Measurements from ENCODE around the gene BASP1. TPM values are rescaled to one million over a fixed set of nuclear protein-coding genes. Genes with fewer than 3 reads are reported as not detected.

BASP1 gene
- total and polyA plus RNA-seq, 10 of the 15 experiments (the other 5 are each of a cell fraction or from before 2014, with no cell fraction given) = 27.3 to 190 (median 102) TPM

DNA sequence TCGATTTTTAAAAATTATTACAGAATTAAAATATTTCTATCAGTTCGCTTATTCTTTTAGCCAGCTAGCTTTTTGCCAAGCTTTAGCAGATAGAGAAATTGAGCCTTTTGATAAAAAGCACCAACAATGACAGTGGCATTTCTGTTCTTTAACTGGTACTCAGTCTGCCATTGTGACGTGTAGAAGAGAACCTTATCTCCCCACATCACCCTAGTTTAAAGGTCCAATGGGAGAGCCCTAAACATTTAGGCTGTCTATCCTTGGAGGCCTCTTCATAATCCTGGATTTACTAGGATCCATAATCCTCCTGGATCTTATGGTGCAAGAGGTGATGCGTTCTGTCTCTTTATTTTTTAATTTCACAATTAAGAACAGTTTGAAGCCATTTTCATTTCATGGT lies 3.0 kb downstream of the BASP1 start (continued):
- TF ChIP-seq, protein P1, sequence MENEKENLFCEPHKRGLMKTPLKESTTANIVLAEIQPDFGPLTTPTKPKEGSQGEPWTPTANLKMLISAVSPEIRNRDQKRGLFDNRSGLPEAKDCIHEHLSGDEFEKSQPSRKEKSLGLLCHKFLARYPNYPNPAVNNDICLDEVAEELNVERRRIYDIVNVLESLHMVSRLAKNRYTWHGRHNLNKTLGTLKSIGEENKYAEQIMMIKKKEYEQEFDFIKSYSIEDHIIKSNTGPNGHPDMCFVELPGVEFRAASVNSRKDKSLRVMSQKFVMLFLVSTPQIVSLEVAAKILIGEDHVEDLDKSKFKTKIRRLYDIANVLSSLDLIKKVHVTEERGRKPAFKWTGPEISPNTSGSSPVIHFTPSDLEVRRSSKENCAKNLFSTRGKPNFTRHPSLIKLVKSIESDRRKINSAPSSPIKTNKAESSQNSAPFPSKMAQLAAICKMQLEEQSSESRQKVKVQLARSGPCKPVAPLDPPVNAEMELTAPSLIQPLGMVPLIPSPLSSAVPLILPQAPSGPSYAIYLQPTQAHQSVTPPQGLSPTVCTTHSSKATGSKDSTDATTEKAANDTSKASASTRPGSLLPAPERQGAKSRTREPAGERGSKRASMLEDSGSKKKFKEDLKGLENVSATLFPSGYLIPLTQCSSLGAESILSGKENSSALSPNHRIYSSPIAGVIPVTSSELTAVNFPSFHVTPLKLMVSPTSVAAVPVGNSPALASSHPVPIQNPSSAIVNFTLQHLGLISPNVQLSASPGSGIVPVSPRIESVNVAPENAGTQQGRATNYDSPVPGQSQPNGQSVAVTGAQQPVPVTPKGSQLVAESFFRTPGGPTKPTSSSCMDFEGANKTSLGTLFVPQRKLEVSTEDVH (IDR thresholded peaks at IDR 0.05; ENCODE audit: low read depth, partially characterized antibody) = no peak
- no peak for TF ChIP-seq SPI1 (IDR thresholded peaks at IDR 0.05; ENCODE audit: borderline replicate concordance, insufficient read depth, low read depth, low read length)

GRCh38 chr5:17221843-17222636 lies 4.6 kb downstream of the BASP1 start:
- POLR2A ChIA-PET = interaction anchor here (0.7 to 2.3 kb wide), 6 partner anchors 9 to 93 kb away, joined by 3 to 14 read pairs (median 5); no protein-coding TSS in a partner anchor
- SMC1A ChIA-PET (ENCODE audit: uncharacterized antibody, unreplicated experiment) = interaction anchor here (1.1 to 11.2 kb wide), 15 partner anchors 12 to 97 kb away, joined by 3 to 150 read pairs (median 5); no protein-coding TSS in a partner anchor
- Histone ChIP-seq H3K27me3 (replicated peaks in 1 of 2; ENCODE audit: control insufficient read depth in 2 of 2, insufficient read depth in 2 of 2, low read length in 1 of 2) (no peaks in the 10 kb centered on the region), H4K20me1 (ENCODE audit: control insufficient read depth, insufficient read depth) (no peaks in the 10 kb centered on the region), H3K4me3 (peak overlapping the region; percentile 17; the same call in 1 of the 2 replicates), H3K4me2 (ENCODE audit: control insufficient read depth, insufficient read depth) (peak overlapping the region; percentile 61), H3K36me3 (ENCODE audit: control insufficient read depth in 2 of 2, insufficient read depth in 2 of 2, low read length in 1 of 2) (no peaks in the 10 kb centered on the region), H2AFZ (ENCODE audit: control insufficient read depth, low read depth, low read length) (no peak overlapping the region), H3K79me2 (ENCODE audit: control insufficient read depth, insufficient read depth, low read length) (peaks cover 90% of the 10 kb centered on the region), H3K9me3 (replicated peaks; ENCODE audit: control insufficient read depth, insufficient read depth, low read length) (no peaks in the 10 kb centered on the region), H3K4me1 (ENCODE audit: control insufficient read depth, insufficient read depth, low read length) (peaks cover 30% of the 10 kb centered on the region; the same call in 1 of the 2 replicates), H3K27ac (ENCODE audit: control insufficient read depth, insufficient read depth) (peak overlapping the region; percentile 40), H3K9ac (ENCODE audit: control insufficient read depth, insufficient read depth, low read length) (peak overlapping the region; percentile 17)
- in situ Hi-C loops (cut with MboI) (loop anchor here (5.0 kb wide), 1 partner anchor 60 kb away; no protein-coding TSS in a partner anchor), intact Hi-C loops (cut with micrococcal nuclease; ENCODE audit: unreplicated experiment) (no loop called here)
- DNase-seq (ENCODE audit: low read depth, low spot score) (no peak), FAIRE-seq (no peak), ATAC-seq (peak; percentile 33)
- CTCF ChIA-PET = interaction anchor here (0.6 to 1.5 kb wide), 4 partner anchors 10 to 35 kb away, joined by 3 to 4 read pairs (median 4); no protein-coding TSS in a partner anchor
- 2% methylated on average over 4 of the region's 4 CpGs for WGBS (ENCODE audit: insufficient coverage, insufficient replicate concordance, low lambda C conversion rate, missing lambda C conversion rate)
- no TSS peak for BruUV-seq (replicated peaks)
- RAD21 ChIA-PET (ENCODE audit: unreplicated experiment) = interaction anchor here (0.7 to 3.5 kb wide), 12 partner anchors 22 to 97 kb away, joined by 3 to 16 read pairs (median 6); no protein-coding TSS in a partner anchor
- TF ChIP-seq MTA2 (IDR thresholded peaks at IDR 0.05; ENCODE audit: low read depth) (peak; percentile 22; the same call in 1 of the 2 replicates), MLLT1 (IDR thresholded peaks at IDR 0.05) (0 out of 2 replicates have a peak, but pooled peaks have one; percentile 30), STAT1 (conservative IDR thresholded peaks at IDR 0.05) (no peak), IKZF1 (conservative IDR thresholded peaks at IDR 0.05) (peak; percentile 41), NBN (IDR thresholded peaks at IDR 0.05) (peak; percentile 40; the same call in 1 of the 2 replicates), RUNX3 (IDR thresholded peaks at IDR 0.05; ENCODE audit: low read length) (peak; percentile 58; the same call in 1 of the 2 replicates), NR2C1 (IDR thresholded peaks at IDR 0.05) (no peak), POLR2AphosphoS5 (IDR thresholded peaks at IDR 0.05; ENCODE audit: low read length) (peak; percentile 28; the same call in 1 of the 2 replicates), MEF2B (IDR thresholded peaks at IDR 0.05; ENCODE audit: partially characterized antibody, poor library complexity, severe bottlenecking) (peak; percentile 40)
- TF ChIP-seq, protein P2, sequence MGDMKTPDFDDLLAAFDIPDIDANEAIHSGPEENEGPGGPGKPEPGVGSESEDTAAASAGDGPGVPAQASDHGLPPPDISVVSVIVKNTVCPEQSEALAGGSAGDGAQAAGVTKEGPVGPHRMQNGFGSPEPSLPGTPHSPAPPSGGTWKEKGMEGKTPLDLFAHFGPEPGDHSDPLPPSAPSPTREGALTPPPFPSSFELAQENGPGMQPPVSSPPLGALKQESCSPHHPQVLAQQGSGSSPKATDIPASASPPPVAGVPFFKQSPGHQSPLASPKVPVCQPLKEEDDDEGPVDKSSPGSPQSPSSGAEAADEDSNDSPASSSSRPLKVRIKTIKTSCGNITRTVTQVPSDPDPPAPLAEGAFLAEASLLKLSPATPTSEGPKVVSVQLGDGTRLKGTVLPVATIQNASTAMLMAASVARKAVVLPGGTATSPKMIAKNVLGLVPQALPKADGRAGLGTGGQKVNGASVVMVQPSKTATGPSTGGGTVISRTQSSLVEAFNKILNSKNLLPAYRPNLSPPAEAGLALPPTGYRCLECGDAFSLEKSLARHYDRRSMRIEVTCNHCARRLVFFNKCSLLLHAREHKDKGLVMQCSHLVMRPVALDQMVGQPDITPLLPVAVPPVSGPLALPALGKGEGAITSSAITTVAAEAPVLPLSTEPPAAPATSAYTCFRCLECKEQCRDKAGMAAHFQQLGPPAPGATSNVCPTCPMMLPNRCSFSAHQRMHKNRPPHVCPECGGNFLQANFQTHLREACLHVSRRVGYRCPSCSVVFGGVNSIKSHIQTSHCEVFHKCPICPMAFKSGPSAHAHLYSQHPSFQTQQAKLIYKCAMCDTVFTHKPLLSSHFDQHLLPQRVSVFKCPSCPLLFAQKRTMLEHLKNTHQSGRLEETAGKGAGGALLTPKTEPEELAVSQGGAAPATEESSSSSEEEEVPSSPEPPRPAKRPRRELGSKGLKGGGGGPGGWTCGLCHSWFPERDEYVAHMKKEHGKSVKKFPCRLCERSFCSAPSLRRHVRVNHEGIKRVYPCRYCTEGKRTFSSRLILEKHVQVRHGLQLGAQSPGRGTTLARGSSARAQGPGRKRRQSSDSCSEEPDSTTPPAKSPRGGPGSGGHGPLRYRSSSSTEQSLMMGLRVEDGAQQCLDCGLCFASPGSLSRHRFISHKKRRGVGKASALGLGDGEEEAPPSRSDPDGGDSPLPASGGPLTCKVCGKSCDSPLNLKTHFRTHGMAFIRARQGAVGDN (IDR thresholded peaks at IDR 0.05) = peak; percentile 25; the same call in 1 of the 2 replicates
